Measurements from ENCODE around the gene ATXN7L1. TPM values are rescaled to one million over a fixed set of nuclear protein-coding genes. Genes with fewer than 3 reads are reported as not detected.

The ATXN7L1 gene
- total RNA-seq, 2 donors from 2014 or later, result 12.6 to 28.1 TPM

DNA sequence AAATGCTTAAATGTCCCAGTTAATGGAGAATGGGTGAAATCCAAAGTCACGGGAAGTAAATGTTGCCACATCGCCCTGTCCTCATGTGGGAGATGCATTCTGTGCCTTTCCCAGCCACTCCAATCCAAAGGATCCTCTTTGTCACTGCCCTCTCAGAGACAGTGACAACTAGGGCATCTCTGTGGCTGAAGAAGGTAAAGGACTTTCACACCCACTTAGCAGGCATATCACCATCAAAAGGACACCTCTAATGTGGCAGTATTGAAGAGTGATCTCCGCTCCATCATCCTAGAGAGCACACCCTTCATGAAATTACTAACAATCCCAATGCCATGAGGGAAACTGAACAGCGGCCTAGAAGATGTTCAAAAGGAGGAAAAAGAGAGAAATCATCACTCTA lies 13.6 kb downstream of the ATXN7L1 start:
- H3K4me3 ChIP-seq, result no peak overlapping the region
- WGBS, result 96% methylated on average over 4 of the region's 4 CpGs
- no peaks in the 10 kb centered on the region for H3K27me3 ChIP-seq (replicated peaks; ENCODE audit: insufficient read depth)
- H3K36me3 ChIP-seq, result no peaks in the 10 kb centered on the region
- intact Hi-C loops (cut with DNase I), result no loop called here
- H3K9me3 ChIP-seq, result no peaks in the 10 kb centered on the region
- no peak for TF ChIP-seq POLR2A (IDR thresholded peaks at IDR 0.05)
- no peak for TF ChIP-seq POLR2AphosphoS5 (IDR thresholded peaks at IDR 0.05)
- TF ChIP-seq, protein P1, sequence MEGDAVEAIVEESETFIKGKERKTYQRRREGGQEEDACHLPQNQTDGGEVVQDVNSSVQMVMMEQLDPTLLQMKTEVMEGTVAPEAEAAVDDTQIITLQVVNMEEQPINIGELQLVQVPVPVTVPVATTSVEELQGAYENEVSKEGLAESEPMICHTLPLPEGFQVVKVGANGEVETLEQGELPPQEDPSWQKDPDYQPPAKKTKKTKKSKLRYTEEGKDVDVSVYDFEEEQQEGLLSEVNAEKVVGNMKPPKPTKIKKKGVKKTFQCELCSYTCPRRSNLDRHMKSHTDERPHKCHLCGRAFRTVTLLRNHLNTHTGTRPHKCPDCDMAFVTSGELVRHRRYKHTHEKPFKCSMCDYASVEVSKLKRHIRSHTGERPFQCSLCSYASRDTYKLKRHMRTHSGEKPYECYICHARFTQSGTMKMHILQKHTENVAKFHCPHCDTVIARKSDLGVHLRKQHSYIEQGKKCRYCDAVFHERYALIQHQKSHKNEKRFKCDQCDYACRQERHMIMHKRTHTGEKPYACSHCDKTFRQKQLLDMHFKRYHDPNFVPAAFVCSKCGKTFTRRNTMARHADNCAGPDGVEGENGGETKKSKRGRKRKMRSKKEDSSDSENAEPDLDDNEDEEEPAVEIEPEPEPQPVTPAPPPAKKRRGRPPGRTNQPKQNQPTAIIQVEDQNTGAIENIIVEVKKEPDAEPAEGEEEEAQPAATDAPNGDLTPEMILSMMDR (IDR thresholded peaks at IDR 0.05), result no peak
- no peak for DNase-seq (ENCODE audit: low spot score)
- no peak overlapping the region for H3K27ac ChIP-seq
- H3K4me1 ChIP-seq (replicated peaks), result no peaks in the 10 kb centered on the region

DNA sequence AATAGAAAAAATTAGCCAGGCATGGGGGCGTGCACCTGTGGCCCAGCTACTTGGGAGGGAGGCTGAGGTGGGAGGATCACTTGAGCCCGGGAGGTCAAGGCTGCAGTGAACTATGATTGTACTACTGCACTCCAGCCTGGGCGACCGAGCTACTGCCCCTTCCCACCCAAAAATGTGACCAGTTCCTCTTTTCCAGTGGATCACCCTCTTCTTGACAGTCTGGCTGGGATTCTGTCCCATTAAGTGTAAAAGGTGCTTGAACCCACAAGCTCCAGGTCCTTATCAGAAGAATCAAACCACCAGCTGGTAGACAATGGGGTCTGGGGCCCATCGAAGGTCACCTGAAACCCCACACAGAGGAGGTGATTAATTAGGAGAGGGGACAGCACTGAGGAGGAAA lies 14.1 kb downstream of the ATXN7L1 start:
- WGBS, result 67% methylated on average over 5 of the region's 5 CpGs

DNA sequence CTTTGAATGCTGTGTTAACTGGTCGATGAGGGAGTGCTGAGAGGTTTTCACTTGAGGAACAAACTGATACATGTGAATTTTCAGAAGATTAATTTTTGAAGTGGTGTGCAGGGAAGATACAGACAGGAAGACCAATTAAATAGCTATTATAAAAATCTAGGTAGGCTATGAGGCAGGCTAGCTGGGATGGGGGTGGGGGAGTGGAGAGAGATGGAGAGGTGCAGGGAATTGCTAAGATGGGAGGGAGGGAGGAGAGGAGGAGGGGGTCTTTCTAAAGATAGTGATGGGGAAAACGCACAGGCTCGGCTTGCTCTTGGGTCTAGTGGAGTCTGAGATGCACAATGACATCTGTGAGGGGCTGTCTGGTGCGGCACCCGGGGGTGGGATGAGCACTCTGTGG lies 15.2 kb downstream of the ATXN7L1 start:
- no peaks in the 10 kb centered on the region for H3K9me3 ChIP-seq
- DNase-seq (ENCODE audit: low spot score), result no peak
- intact Hi-C loops (cut with DNase I), result no loop called here
- no peak overlapping the region for H3K4me3 ChIP-seq
- H3K27ac ChIP-seq, result no peak overlapping the region
- H3K4me1 ChIP-seq (replicated peaks), result no peaks in the 10 kb centered on the region
- TF ChIP-seq POLR2A (IDR thresholded peaks at IDR 0.05) (no peak), POLR2AphosphoS5 (IDR thresholded peaks at IDR 0.05) (no peak)
- TF ChIP-seq, protein P1 (IDR thresholded peaks at IDR 0.05), result no peak
- no peaks in the 10 kb centered on the region for H3K27me3 ChIP-seq (replicated peaks; ENCODE audit: insufficient read depth)
- 86% methylated on average over 5 of the region's 5 CpGs for WGBS
- H3K36me3 ChIP-seq, result no peaks in the 10 kb centered on the region

More for the DNA sequence above, 14.1 kb downstream of the ATXN7L1 start:
- Histone ChIP-seq H3K4me3 (no peak overlapping the region), H3K27me3 (replicated peaks; ENCODE audit: insufficient read depth) (no peaks in the 10 kb centered on the region), H3K36me3 (no peaks in the 10 kb centered on the region), H3K4me1 (replicated peaks) (no peaks in the 10 kb centered on the region), H3K27ac (no peak overlapping the region), H3K9me3 (no peaks in the 10 kb centered on the region)
- DNase-seq (ENCODE audit: low spot score), result no peak
- intact Hi-C loops (cut with DNase I), result no loop called here
- no peak for TF ChIP-seq POLR2AphosphoS5 (IDR thresholded peaks at IDR 0.05)
- TF ChIP-seq, protein P1 (IDR thresholded peaks at IDR 0.05), result no peak
- no peak for TF ChIP-seq POLR2A (IDR thresholded peaks at IDR 0.05)

DNA sequence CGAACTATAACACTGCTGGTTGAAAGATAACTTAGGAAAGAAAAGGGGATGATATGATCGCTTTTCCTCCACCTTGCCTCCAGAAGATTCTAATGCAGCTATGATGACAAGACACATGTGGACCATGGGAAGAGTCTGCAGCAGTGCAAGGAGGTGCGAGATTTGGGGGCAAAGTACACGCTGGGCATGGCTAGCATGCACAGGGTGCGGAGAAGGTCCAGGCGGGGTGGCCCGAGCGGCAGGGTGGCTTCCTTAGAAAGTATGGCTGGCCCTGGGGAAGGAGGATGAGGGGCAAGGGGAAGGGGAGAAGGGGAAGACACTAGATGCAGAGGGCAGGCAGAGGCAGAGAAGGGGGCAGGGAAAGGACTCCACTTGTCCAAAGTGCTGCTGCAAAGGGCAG lies 15.6 kb downstream of the ATXN7L1 start:
- H3K4me3 ChIP-seq, result no peak overlapping the region
- no peaks in the 10 kb centered on the region for H3K4me1 ChIP-seq (replicated peaks)
- no peaks in the 10 kb centered on the region for H3K36me3 ChIP-seq
- intact Hi-C loops (cut with DNase I), result no loop called here
- H3K9me3 ChIP-seq, result no peaks in the 10 kb centered on the region
- 94% methylated on average over 8 of the region's 8 CpGs for WGBS
- H3K27me3 ChIP-seq (replicated peaks; ENCODE audit: insufficient read depth), result no peaks in the 10 kb centered on the region
- TF ChIP-seq, protein P1 (IDR thresholded peaks at IDR 0.05), result no peak
- TF ChIP-seq POLR2AphosphoS5 (IDR thresholded peaks at IDR 0.05), result no peak
- TF ChIP-seq POLR2A (IDR thresholded peaks at IDR 0.05), result no peak
- no peak overlapping the region for H3K27ac ChIP-seq
- DNase-seq (ENCODE audit: low spot score), result no peak

DNA sequence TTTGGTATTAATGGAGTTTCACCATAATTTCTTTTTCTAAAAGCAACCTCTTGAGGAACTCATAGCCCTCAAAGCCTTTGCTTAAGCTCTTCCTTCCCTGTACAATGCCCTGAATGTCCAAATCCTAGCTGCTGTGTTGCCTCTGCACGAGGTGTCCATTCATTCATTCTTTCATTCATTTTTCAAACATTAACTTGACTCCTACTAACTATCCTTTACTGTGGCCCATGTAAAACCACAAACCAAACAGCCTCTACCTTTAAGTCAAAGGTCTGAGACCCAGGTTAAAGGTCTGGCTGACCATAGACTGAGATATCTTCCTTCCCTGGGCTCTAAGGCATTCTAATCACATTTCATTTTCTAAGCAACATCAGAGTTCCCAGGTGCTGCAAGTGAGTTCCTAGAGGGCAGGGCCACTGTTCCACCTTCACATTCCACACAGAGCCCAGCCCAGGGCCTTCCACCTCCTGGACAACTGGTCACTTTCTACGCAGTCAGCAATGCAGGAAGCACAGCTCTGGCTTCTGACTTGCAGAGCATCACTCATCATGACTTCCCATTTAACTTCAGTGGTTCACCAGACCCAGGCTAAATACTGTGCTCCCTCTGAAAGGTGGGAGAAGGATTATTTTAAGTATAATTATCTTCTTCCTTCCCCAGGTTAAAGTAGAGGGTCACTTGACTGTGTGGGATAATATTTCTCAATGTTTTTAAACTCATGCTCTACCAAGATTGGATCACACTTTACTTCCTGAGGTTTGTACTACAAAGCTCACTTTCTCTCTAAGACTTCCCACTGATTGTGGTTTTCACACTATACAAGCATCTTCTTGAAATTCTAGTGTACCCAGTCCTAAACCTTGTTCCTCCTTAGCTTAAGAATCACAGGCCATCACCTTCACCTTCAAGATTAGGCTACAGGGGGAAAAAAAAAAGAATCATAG lies 19.1 kb downstream of the ATXN7L1 start:
- Histone ChIP-seq H3K4me3 (no peak overlapping the region), H3K36me3 (no peaks in the 10 kb centered on the region), H3K27me3 (replicated peaks; ENCODE audit: insufficient read depth) (no peaks in the 10 kb centered on the region), H3K9me3 (no peaks in the 10 kb centered on the region), H3K4me1 (replicated peaks) (no peaks in the 10 kb centered on the region), H3K27ac (no peak overlapping the region)
- 88% methylated on average over 2 of the region's 2 CpGs for WGBS
- intact Hi-C loops (cut with DNase I), result no loop called here
- DNase-seq (ENCODE audit: low spot score), result no peak
- TF ChIP-seq POLR2A (IDR thresholded peaks at IDR 0.05), result no peak
- no peak for TF ChIP-seq POLR2AphosphoS5 (IDR thresholded peaks at IDR 0.05)
- TF ChIP-seq, protein P1 (IDR thresholded peaks at IDR 0.05), result no peak

Data from prostate gland (tissue), 2 donors.